Endothelial cell of umbilical vein (primary cell): ENCODE measurements around the gene CCDC15. TPM values are rescaled to one million over a fixed set of nuclear protein-coding genes. Genes with fewer than 3 reads are reported as not detected.

Source experiments
- BruUV-seq: library from RNA; stranded (reverse); fragments of 400-500 nt; replicated peaks from 2 replicates; lab custom pipeline; 2021; lab: Mats Ljungman, UMichigan
- CTCF ChIA-PET: fragments of 300-600, 350-600 bp; sonication (Branson Sonifier 250); formaldehyde crosslinking; loops from one replicate; lab custom pipeline; 2021; ENCODE audit warnings: antibody characterized with exemption, inconsistent platforms; lab: Charles Lee
- POLR2A ChIA-PET: fragments of 300-600, 350-600 bp; sonication (Branson Sonifier 250); formaldehyde crosslinking; loops from one replicate; lab custom pipeline; 2021; ENCODE audit warnings: antibody characterized with exemption, inconsistent platforms; lab: Charles Lee
- DNase-seq: peaks from one replicate; pipeline ENCODE4 v3.0.0-alpha.2; 2011; ENCODE audit warnings: low read depth, low spot score
- FAIRE-seq: peaks from 2 replicates; lab custom pipeline; 2011; peaks lifted over from hg19 to GRCh38; lab: Jason Lieb, UNC
- H2AFZ ChIP-seq: 2 replicates; pipeline ENCODE4 v1.6.0; 2012; ENCODE audit warnings: low read depth, low read length, control low read depth, inconsistent platforms
- H3K27ac ChIP-seq: 2 replicates; pipeline ENCODE4 v1.5.1; 2011; ENCODE audit warnings: low read depth, mild to moderate bottlenecking, control low read depth, low read length, moderate library complexity; ENCODE audit not compliant: insufficient read depth
- H3K27me3 ChIP-seq, 2 experiments: 2 replicates each; pipeline versions ENCODE4 v1.6.0 to v1.6.1; 2011; ENCODE audit warnings: low read length in 2 of 2, mixed read lengths in 1 of 2; ENCODE audit not compliant: control insufficient read depth in 2 of 2, insufficient read depth in 2 of 2
- H3K36me3 ChIP-seq, 2 experiments: 2 replicates in 1 of 2; 3 replicates in 1 of 2; pipeline ENCODE4 v1.5.1; 2011; ENCODE audit warnings: low read length in 2 of 2, mild to moderate bottlenecking in 1 of 2, moderate library complexity in 1 of 2; ENCODE audit not compliant: control insufficient read depth in 2 of 2, insufficient read depth in 2 of 2; ENCODE audit errors: extremely low read depth in 1 of 2
- H3K4me1 ChIP-seq: 3 replicates; pipeline ENCODE4 v1.5.1; 2011; ENCODE audit warnings: mild to moderate bottlenecking, low read length; ENCODE audit not compliant: control insufficient read depth, insufficient read depth; ENCODE audit errors: extremely low read depth
- H3K4me2 ChIP-seq: 2 replicates; pipeline ENCODE4 v1.6.1; 2011; ENCODE audit warnings: low read length, control low read depth, mixed read lengths; ENCODE audit not compliant: insufficient read depth
- H3K4me3 ChIP-seq, 3 experiments: fragments of 200-600 bp in 1 of 3; sonication (generic), shearing (Covaris generic) in 1 of 3; replicated peaks in 1 of 3; 2 replicates each; pipeline ENCODE4 v1.5.1; 2011 to 2016; ENCODE audit warnings: control low read depth in 3 of 3, low read length in 3 of 3, mild to moderate bottlenecking in 2 of 3, inconsistent platforms in 1 of 3, low read depth in 1 of 3, moderate library complexity in 1 of 3; ENCODE audit not compliant: insufficient read depth in 1 of 3
- H3K79me2 ChIP-seq: 2 replicates; pipeline ENCODE4 v1.6.0; 2012; ENCODE audit warnings: low read length, inconsistent platforms; ENCODE audit not compliant: control insufficient read depth, insufficient read depth
- H3K9ac ChIP-seq: replicated peaks from 2 replicates; pipeline ENCODE3; 2011; ENCODE audit warnings: low read length, control low read depth; ENCODE audit not compliant: insufficient read depth; ENCODE audit errors: extremely low read depth
- H3K9me1 ChIP-seq: replicated peaks from 3 replicates; pipeline ENCODE4 v1.6.0; 2011; ENCODE audit warnings: mild to moderate bottlenecking, low read length; ENCODE audit not compliant: control insufficient read depth, insufficient read depth; ENCODE audit errors: extremely low read depth
- H3K9me3 ChIP-seq: replicated peaks from 2 replicates; pipeline ENCODE4 v1.5.1; 2012; ENCODE audit warnings: low read length, inconsistent platforms; ENCODE audit not compliant: control insufficient read depth, insufficient read depth
- H4K20me1 ChIP-seq: replicated peaks from 2 replicates; pipeline ENCODE3; 2011; ENCODE audit warnings: mild to moderate bottlenecking, low read length; ENCODE audit not compliant: control insufficient read depth, insufficient read depth; ENCODE audit errors: extremely low read depth
- CTCF ChIP-seq, 2 donors: IDR thresholded peaks; 1 replicate in 1 of 2; 2 replicates in 1 of 2; pipeline ENCODE4 v1.5.1; 2011; ENCODE audit warnings: low read length in 2 of 2, mild to moderate bottlenecking in 2 of 2, moderate library complexity in 2 of 2, control low read depth in 1 of 2, inconsistent platforms in 1 of 2, low read depth in 1 of 2; ENCODE audit not compliant: insufficient read depth in 1 of 2; ENCODE audit errors: extremely low read depth in 1 of 2
- EZH2 ChIP-seq: IDR thresholded peaks from 2 replicates; pipeline ENCODE4 v1.6.1; 2012; ENCODE audit warnings: borderline replicate concordance, low read depth, mild to moderate bottlenecking, moderate library complexity, low read length, inconsistent platforms; ENCODE audit not compliant: severe bottlenecking
- FOS ChIP-seq: IDR thresholded peaks from 2 replicates; pipeline ENCODE4 v1.6.1; 2011; ENCODE audit warnings: mild to moderate bottlenecking, low read length, moderate library complexity, borderline replicate concordance; ENCODE audit not compliant: insufficient read depth
- GATA2 ChIP-seq: IDR thresholded peaks from 2 replicates; pipeline ENCODE4 v1.7.0; 2011; ENCODE audit warnings: low read depth, mild to moderate bottlenecking, moderate library complexity, mixed read lengths, low read length; ENCODE audit not compliant: insufficient read length, insufficient read depth
- JUN ChIP-seq: IDR thresholded peaks from 2 replicates; pipeline ENCODE4 v1.6.1; 2011; ENCODE audit warnings: borderline replicate concordance, low read depth; ENCODE audit not compliant: insufficient read length, insufficient read depth
- MYC ChIP-seq: IDR thresholded peaks from one replicate; pipeline ENCODE4 v1.6.1; 2011; ENCODE audit warnings: mild to moderate bottlenecking, low read depth, low read length
- POLR2A ChIP-seq: IDR thresholded peaks from 2 replicates; pipeline ENCODE4 v1.6.1; 2012; ENCODE audit warnings: low read depth, mild to moderate bottlenecking, control low read depth, low read length
- POLR2AphosphoS5 ChIP-seq: IDR thresholded peaks from 2 replicates; pipeline ENCODE4 v1.6.1; 2012; ENCODE audit warnings: low read depth, mild to moderate bottlenecking, control low read depth, low read length, moderate library complexity; ENCODE audit not compliant: insufficient read depth
- dilution Hi-C: fragments of 300-500 bp; cut with MboI; formaldehyde crosslinking; loops from one replicate; pipeline ENCODE4 v1.15.0; 2019; ENCODE audit warnings: low sequenced_read_pairs; ENCODE audit not compliant: extremely low pct_ligation_motif_present
- intact Hi-C: fragments of 100-400 bp; cut with micrococcal nuclease; formaldehyde crosslinking; loops from one replicate; pipeline ENCODE4 v1.10.0; 2022
- polyA plus RNA-seq, 4 experiments: library from polyadenylated mRNA; depleted of rRNA in 3 of 4; stranded (reverse) in 3 of 4; unstranded in 1 of 4; fragments of >200 nt; gene quantifications; 2 replicates each; pipeline versions ENCODE4 v1.2.1 to v1.2.3, GENCODE V29; 2011 to 2012; ENCODE audit warnings: missing spikeins in 1 of 4
- total RNA-seq: library from RNA; stranded (reverse); gene quantifications from 2 replicates; pipeline ENCODE4 v1.2.3, GENCODE V29; 2021
- TF ChIP-seq, protein P1 (sequence below): IDR thresholded peaks from 2 replicates; pipeline ENCODE4 v1.6.1; 2011; ENCODE audit not compliant: insufficient read depth, insufficient read length

The CCDC15 gene
- total and polyA plus RNA-seq, 2 donors (not counting 3 experiments of a cell fraction or from before 2014, with no cell fraction given) = 0.75 to 3.8 TPM

DNA sequence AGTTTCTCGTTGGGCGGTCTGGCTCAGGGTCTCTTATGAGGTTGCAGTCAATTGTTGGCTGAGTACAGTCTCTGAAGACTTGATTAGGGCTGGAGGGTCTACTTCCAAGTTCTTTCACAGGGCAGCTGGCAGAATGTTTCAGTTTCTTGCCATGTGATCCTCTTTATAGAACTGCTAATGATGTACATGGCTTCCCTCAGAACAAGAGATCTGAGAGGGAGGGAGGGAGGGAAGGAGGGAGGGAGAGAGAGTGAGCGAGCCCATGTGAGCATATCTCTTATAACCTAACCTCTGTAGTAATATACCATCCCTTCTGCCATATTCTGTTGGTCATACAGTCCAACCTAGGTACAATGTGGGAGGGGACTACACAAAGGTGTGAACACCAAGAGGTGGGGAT is 2.7 kb upstream of the CCDC15 start:
- Histone ChIP-seq H3K4me2 (no peak overlapping the region), H3K27me3 (peaks cover 0 to 3% of the 10 kb centered on the region in 2 experiments), H3K4me1 (peaks cover 13% of the 10 kb centered on the region), H3K79me2 (no peaks in the 10 kb centered on the region), H2AFZ (no peak overlapping the region), H3K4me3 (no peak overlapping the region), H3K27ac (no peak overlapping the region), H3K36me3 (no peaks in the 10 kb centered on the region), H3K9me1 (no peaks in the 10 kb centered on the region), H4K20me1 (no peaks in the 10 kb centered on the region), H3K9ac (no peak overlapping the region), H3K9me3 (no peaks in the 10 kb centered on the region)
- dilution Hi-C loops = no loop called here
- TF ChIP-seq POLR2AphosphoS5 (no peak), POLR2A (no peak), EZH2 (no peak), CTCF (IDR thresholded peaks at IDR 0.05; ENCODE audit: extremely low read depth in 1 of 2, insufficient read depth in 1 of 2, low read depth in 1 of 2, low read length in 2 of 2) (no peak), JUN (no peak), GATA2 (no peak), MYC (no peak), FOS (no peak)
- TF ChIP-seq, protein P1, sequence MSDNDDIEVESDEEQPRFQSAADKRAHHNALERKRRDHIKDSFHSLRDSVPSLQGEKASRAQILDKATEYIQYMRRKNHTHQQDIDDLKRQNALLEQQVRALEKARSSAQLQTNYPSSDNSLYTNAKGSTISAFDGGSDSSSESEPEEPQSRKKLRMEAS = no peak
- BruUV-seq = no TSS peak
- POLR2A ChIA-PET = interaction anchor here (3.5 kb wide), 1 partner anchor 52 kb away, joined by 36 read pairs; the partner anchor contains the start of gene ROBO4
- DNase-seq (no peak), FAIRE-seq (no peak)
- intact Hi-C loops = no loop called here
- CTCF ChIA-PET = no interaction called here
